Heart left ventricle (tissue), 13 donors: ENCODE results near the gene MYO7B.

Experiments
- POLR2A ChIP-seq, 2 donors: fragments of 450-650 bp; IDR thresholded peaks; one replicate each; pipeline ENCODE4 v1.6.1; 2017; ENCODE audit warnings: antibody characterized with exemption in 2 of 2, mild to moderate bottlenecking in 2 of 2, moderate library complexity in 2 of 2
- TF ChIP-seq, protein P1 (sequence below), 12 donors: fragments of 200-600 bp; sonication (generic) in 4 of 12; IDR thresholded peaks; one replicate each; pipeline versions ENCODE4 v1.5.0 to v1.8.0; 2018 to 2022; ENCODE audit warnings: antibody characterized with exemption in 12 of 12, mild to moderate bottlenecking in 5 of 12
- donor health status: ischemic (EF 13 %, LVEDD 7.1; RV severe dilation, severe dysfunction).
- donor health status: DM: no; HTN: yes; CAD: no.
- donor health status: DM: no; HTN: no; CAD: no.
- donor health status: ischemic (EF 25% LVEDD 6.9; RV normal size, moderate dysfunction).
- donor health status: ischemic (EF 25% LVEDD 5.7; RV mildly dilated, moderate dysfunction).
- donor health status: ischemic (EF 35%, LVEDD 5.7; RV mildly dilated, moderate dysfunction).
- donor health status: nonischemic (EF 11% LVEDD 7.7; RV severe dilation, severe dysfunction).
- donor health status: DM: yes; HTN: yes; CAD: no.
- donor health status: PGD.
- donor health status: ischemic (EF 29% LVEDD 5.4; RV normal size, mild dysfunction).
- donor health status: nonischemic (EF 23%, LVEDD 6.1; RV moderate dilation, normal function).

DNA sequence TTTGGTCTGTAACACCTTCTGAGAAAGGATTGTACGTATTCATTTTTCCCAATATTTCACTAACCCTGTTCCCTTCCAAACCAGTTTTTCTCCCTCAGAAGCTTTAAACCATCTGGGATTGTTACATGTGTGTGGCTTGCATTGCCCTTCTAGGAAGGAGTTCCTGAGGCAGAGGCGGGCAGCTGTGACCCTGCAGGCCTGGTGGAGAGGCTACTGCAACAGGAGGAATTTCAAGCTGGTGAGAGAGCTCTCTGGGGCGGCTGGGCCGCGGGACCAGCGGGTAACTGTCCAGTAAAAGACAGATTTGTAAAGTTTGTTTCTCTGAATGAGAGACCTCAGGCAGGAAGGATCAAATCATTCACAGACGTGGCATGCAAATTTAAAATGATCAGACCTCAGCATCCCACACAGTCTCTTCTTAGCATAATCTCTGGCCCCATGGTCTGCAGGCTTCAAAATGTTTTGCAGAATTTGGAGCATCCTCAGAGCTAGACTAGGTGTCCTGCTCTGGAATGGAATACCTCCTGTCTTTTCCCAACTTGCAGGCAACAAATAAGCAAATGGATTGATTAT, 70.3 kb downstream of the MYO7B start:
- TF ChIP-seq, protein P1, sequence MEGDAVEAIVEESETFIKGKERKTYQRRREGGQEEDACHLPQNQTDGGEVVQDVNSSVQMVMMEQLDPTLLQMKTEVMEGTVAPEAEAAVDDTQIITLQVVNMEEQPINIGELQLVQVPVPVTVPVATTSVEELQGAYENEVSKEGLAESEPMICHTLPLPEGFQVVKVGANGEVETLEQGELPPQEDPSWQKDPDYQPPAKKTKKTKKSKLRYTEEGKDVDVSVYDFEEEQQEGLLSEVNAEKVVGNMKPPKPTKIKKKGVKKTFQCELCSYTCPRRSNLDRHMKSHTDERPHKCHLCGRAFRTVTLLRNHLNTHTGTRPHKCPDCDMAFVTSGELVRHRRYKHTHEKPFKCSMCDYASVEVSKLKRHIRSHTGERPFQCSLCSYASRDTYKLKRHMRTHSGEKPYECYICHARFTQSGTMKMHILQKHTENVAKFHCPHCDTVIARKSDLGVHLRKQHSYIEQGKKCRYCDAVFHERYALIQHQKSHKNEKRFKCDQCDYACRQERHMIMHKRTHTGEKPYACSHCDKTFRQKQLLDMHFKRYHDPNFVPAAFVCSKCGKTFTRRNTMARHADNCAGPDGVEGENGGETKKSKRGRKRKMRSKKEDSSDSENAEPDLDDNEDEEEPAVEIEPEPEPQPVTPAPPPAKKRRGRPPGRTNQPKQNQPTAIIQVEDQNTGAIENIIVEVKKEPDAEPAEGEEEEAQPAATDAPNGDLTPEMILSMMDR (IDR thresholded peaks at IDR 0.05) = no peak
- no peak for TF ChIP-seq POLR2A (IDR thresholded peaks at IDR 0.05)
